HEK293 (cell line): ENCODE measurements around the gene CFAP119.
A peak's percentile ranks its signal among the peaks of the same experiment; 100 is the strongest.

Experiments used
- CTCF ChIA-PET: fragments of 350-600 bp; formaldehyde crosslinking; extraction: SDS; loops from one replicate; lab custom pipeline; 2021; ENCODE audit warnings: antibody characterized with exemption; lab: Yijun Ruan, JAX
- POLR2A ChIA-PET: fragments of 300-600 bp; formaldehyde crosslinking; extraction: SDS; loops from one replicate; lab custom pipeline; 2020; ENCODE audit warnings: antibody characterized with exemption, inconsistent platforms; lab: Yijun Ruan, JAX
- H3K27ac ChIP-seq: fragments of 200-500 bp; sonication (Bioruptor generic); 2 replicates; pipeline ENCODE4 v1.5.1; 2014; ENCODE audit warnings: low read depth, low read length, control low read depth, inconsistent platforms; ENCODE audit errors: extremely low read depth
- H3K36me3 ChIP-seq, 2 experiments: fragments of 200-500 bp in 1 of 2; sonication (Bioruptor generic) in 1 of 2; 1 replicate in 1 of 2; 2 replicates in 1 of 2; pipeline ENCODE4 v1.5.1; 2014 to 2017; ENCODE audit warnings: inconsistent platforms in 2 of 2, low read length in 2 of 2; ENCODE audit not compliant: control insufficient read depth in 2 of 2, insufficient read depth in 1 of 2
- H3K4me1 ChIP-seq: fragments of 200-500 bp; sonication (Bioruptor generic); 2 replicates; pipeline ENCODE4 v1.5.1; 2014; ENCODE audit warnings: mild to moderate bottlenecking, low read length, inconsistent platforms; ENCODE audit not compliant: control insufficient read depth, insufficient read depth
- H3K4me3 ChIP-seq: 2 replicates; pipeline ENCODE4 v1.5.1; 2011; ENCODE audit warnings: low read depth, mild to moderate bottlenecking, control low read depth, low read length, moderate library complexity
- H3K9me3 ChIP-seq: fragments of 200-500 bp; sonication (Bioruptor generic); 2 replicates; pipeline ENCODE4 v1.5.1; 2014; ENCODE audit warnings: low read depth, low read length, inconsistent platforms; ENCODE audit not compliant: control insufficient read depth, insufficient read depth
- KLF9 ChIP-seq: fragments of 450-650 bp; formaldehyde crosslinking; IDR thresholded peaks from 2 replicates; pipeline ENCODE4 v1.5.1; 2016; ENCODE audit warnings: missing biosample characterization, missing genetic modification characterization, low read depth
- OVOL3 ChIP-seq: fragments of 450-650 bp; formaldehyde crosslinking; IDR thresholded peaks from 2 replicates; pipeline ENCODE4 v1.5.1; 2016; ENCODE audit warnings: missing biosample characterization, missing genetic modification characterization
- SCRT2 ChIP-seq: fragments of 450-650 bp; formaldehyde crosslinking; IDR thresholded peaks from 2 replicates; pipeline ENCODE4 v1.5.1; 2016; ENCODE audit warnings: missing biosample characterization, missing genetic modification characterization
- ZNF132 ChIP-seq: fragments of 450-650 bp; formaldehyde crosslinking; IDR thresholded peaks from 2 replicates; pipeline ENCODE4 v1.5.1; 2017; ENCODE audit warnings: missing biosample characterization, missing genetic modification characterization, borderline replicate concordance
- ZNF138 ChIP-seq: fragments of 450-650 bp; formaldehyde crosslinking; IDR thresholded peaks from 2 replicates; pipeline ENCODE4 v1.5.1; 2016; ENCODE audit warnings: missing biosample characterization, missing genetic modification characterization, borderline replicate concordance
- ZNF16 ChIP-seq: fragments of 450-650 bp; formaldehyde crosslinking; IDR thresholded peaks from 2 replicates; pipeline ENCODE4 v1.5.1; 2016; ENCODE audit warnings: low read depth, missing biosample characterization, missing genetic modification characterization
- ZNF211 ChIP-seq: fragments of 450-650 bp; formaldehyde crosslinking; IDR thresholded peaks from 2 replicates; pipeline ENCODE4 v1.5.1; 2016; ENCODE audit warnings: low read depth, missing biosample characterization, missing genetic modification characterization
- ZNF23 ChIP-seq: fragments of 450-650 bp; formaldehyde crosslinking; IDR thresholded peaks from 2 replicates; pipeline ENCODE4 v1.5.1; 2016; ENCODE audit warnings: missing biosample characterization, missing genetic modification characterization, borderline replicate concordance
- ZNF350 ChIP-seq: fragments of 450-650 bp; formaldehyde crosslinking; IDR thresholded peaks from 2 replicates; pipeline ENCODE4 v1.5.0; 2017; ENCODE audit warnings: missing biosample characterization, mild to moderate bottlenecking, missing genetic modification characterization
- ZNF514 ChIP-seq: fragments of 450-650 bp; formaldehyde crosslinking; IDR thresholded peaks from 2 replicates; pipeline ENCODE4 v1.5.1; 2016; ENCODE audit warnings: missing biosample characterization, missing genetic modification characterization
- ZNF600 ChIP-seq: fragments of 450-650 bp; formaldehyde crosslinking; IDR thresholded peaks from 2 replicates; pipeline ENCODE4 v1.5.1; 2016; ENCODE audit warnings: missing biosample characterization, missing genetic modification characterization
- ZNF624 ChIP-seq: fragments of 450-650 bp; formaldehyde crosslinking; IDR thresholded peaks from 2 replicates; pipeline ENCODE4 v1.5.1; 2017; ENCODE audit warnings: missing biosample characterization, missing genetic modification characterization
- ZNF664 ChIP-seq: fragments of 450-650 bp; formaldehyde crosslinking; IDR thresholded peaks from 2 replicates; pipeline ENCODE4 v1.5.1; 2016; ENCODE audit warnings: missing biosample characterization, missing genetic modification characterization
- ZNF747 ChIP-seq: fragments of 450-650 bp; formaldehyde crosslinking; IDR thresholded peaks from 2 replicates; pipeline ENCODE4 v1.5.1; 2016; ENCODE audit warnings: missing biosample characterization, missing genetic modification characterization
- ZSCAN23 ChIP-seq: fragments of 450-650 bp; formaldehyde crosslinking; IDR thresholded peaks from 2 replicates; pipeline ENCODE4 v1.5.1; 2016; ENCODE audit warnings: missing biosample characterization, missing genetic modification characterization
- TF ChIP-seq, protein P1 (sequence below): fragments of 450-650 bp; formaldehyde crosslinking; IDR thresholded peaks from 2 replicates; pipeline ENCODE4 v1.5.1; 2016; ENCODE audit warnings: missing biosample characterization, missing genetic modification characterization
- TF ChIP-seq, protein P2 (sequence below): fragments of 450-650 bp; formaldehyde crosslinking; IDR thresholded peaks from 2 replicates; pipeline ENCODE4 v1.5.1; 2016; ENCODE audit warnings: missing biosample characterization, missing genetic modification characterization
- TF ChIP-seq, protein P3 (sequence below): fragments of 450-650 bp; formaldehyde crosslinking; IDR thresholded peaks from 2 replicates; pipeline ENCODE4 v1.5.1; 2016; ENCODE audit warnings: missing biosample characterization, missing genetic modification characterization
- TF ChIP-seq, protein P4 (sequence below): fragments of 450-650 bp; formaldehyde crosslinking; optimal IDR thresholded peaks from 2 replicates; pipeline ENCODE3; 2016; ENCODE audit warnings: missing biosample characterization, mild to moderate bottlenecking, missing genetic modification characterization
- TF ChIP-seq, protein P5 (sequence below): fragments of 450-650 bp; formaldehyde crosslinking; IDR thresholded peaks from 2 replicates; pipeline ENCODE4 v1.5.1; 2016; ENCODE audit warnings: missing biosample characterization, missing genetic modification characterization, borderline replicate concordance

CFAP119 gene

DNA sequence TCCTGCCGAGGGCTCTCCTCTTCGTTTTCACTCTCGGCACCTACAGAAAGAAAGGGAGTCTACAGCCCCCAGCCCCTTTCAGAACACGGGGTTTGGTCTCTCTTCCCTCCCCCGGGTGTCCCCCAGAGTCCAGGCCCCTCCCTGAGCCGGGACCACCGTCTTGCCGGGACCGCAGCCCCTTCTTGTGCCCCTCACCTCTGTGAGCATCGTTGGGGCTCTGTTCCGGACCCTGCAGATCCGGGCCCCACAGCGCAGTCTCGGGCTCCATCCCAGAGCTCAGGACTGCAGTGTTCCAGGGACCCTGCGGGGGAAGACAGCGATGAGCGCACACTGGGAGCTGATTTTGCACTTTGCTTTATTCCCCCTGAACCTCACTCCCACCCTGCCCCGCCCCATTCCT lies 22.4 kb upstream of the CFAP119 start:
- ChIA-PET POLR2A (interaction anchor here (1.1 to 2.4 kb wide), 3 partner anchors 10 to 36 kb away, joined by 5 to 8 read pairs (median 7); partner anchors contain the start of gene PHKG2), CTCF (interaction anchor here (0.6 to 1.2 kb wide), 3 partner anchors 19 to 123 kb away, joined by 3 to 4 read pairs (median 3); no protein-coding TSS in a partner anchor)
- H3K36me3 ChIP-seq, result peaks cover 0 to 61% of the 10 kb centered on the region in 2 experiments; a peak in 1 of 3 replicates
- no peaks in the 10 kb centered on the region for H3K9me3 ChIP-seq
- no peak overlapping the region for H3K27ac ChIP-seq
- peaks cover 3% of the 10 kb centered on the region; the same call in 1 of the 2 replicates for H3K4me1 ChIP-seq
- H3K4me3 ChIP-seq, result no peak overlapping the region
- TF ChIP-seq ZNF600 (tag by site-specific recombination), result peak; percentile 84
- TF ChIP-seq, protein P1, sequence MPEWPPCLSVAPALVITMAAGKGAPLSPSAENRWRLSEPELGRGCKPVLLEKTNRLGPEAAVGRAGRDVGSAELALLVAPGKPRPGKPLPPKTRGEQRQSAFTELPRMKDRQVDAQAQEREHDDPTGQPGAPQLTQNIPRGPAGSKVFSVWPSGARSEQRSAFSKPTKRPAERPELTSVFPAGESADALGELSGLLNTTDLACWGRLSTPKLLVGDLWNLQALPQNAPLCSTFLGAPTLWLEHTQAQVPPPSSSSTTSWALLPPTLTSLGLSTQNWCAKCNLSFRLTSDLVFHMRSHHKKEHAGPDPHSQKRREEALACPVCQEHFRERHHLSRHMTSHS, result no peak
- TF ChIP-seq, protein P2, sequence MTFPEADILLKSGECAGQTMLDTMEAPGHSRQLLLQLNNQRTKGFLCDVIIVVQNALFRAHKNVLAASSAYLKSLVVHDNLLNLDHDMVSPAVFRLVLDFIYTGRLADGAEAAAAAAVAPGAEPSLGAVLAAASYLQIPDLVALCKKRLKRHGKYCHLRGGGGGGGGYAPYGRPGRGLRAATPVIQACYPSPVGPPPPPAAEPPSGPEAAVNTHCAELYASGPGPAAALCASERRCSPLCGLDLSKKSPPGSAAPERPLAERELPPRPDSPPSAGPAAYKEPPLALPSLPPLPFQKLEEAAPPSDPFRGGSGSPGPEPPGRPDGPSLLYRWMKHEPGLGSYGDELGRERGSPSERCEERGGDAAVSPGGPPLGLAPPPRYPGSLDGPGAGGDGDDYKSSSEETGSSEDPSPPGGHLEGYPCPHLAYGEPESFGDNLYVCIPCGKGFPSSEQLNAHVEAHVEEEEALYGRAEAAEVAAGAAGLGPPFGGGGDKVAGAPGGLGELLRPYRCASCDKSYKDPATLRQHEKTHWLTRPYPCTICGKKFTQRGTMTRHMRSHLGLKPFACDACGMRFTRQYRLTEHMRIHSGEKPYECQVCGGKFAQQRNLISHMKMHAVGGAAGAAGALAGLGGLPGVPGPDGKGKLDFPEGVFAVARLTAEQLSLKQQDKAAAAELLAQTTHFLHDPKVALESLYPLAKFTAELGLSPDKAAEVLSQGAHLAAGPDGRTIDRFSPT (tag by site-specific recombination), result no peak
- no peak for TF ChIP-seq ZNF664 (tag by site-specific recombination)
- no peak for TF ChIP-seq ZNF16 (tag by site-specific recombination)
- TF ChIP-seq, protein P3, sequence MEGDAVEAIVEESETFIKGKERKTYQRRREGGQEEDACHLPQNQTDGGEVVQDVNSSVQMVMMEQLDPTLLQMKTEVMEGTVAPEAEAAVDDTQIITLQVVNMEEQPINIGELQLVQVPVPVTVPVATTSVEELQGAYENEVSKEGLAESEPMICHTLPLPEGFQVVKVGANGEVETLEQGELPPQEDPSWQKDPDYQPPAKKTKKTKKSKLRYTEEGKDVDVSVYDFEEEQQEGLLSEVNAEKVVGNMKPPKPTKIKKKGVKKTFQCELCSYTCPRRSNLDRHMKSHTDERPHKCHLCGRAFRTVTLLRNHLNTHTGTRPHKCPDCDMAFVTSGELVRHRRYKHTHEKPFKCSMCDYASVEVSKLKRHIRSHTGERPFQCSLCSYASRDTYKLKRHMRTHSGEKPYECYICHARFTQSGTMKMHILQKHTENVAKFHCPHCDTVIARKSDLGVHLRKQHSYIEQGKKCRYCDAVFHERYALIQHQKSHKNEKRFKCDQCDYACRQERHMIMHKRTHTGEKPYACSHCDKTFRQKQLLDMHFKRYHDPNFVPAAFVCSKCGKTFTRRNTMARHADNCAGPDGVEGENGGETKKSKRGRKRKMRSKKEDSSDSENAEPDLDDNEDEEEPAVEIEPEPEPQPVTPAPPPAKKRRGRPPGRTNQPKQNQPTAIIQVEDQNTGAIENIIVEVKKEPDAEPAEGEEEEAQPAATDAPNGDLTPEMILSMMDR (tag by site-specific recombination), result no peak
- TF ChIP-seq, protein P4, sequence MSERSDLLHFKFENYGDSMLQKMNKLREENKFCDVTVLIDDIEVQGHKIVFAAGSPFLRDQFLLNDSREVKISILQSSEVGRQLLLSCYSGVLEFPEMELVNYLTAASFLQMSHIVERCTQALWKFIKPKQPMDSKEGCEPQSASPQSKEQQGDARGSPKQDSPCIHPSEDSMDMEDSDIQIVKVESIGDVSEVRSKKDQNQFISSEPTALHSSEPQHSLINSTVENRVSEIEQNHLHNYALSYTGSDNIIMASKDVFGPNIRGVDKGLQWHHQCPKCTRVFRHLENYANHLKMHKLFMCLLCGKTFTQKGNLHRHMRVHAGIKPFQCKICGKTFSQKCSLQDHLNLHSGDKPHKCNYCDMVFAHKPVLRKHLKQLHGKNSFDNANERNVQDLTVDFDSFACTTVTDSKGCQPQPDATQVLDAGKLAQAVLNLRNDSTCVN (tag by site-specific recombination), result no peak
- TF ChIP-seq SCRT2, result no peak
- TF ChIP-seq ZNF747 (tag by site-specific recombination), result no peak

DNA sequence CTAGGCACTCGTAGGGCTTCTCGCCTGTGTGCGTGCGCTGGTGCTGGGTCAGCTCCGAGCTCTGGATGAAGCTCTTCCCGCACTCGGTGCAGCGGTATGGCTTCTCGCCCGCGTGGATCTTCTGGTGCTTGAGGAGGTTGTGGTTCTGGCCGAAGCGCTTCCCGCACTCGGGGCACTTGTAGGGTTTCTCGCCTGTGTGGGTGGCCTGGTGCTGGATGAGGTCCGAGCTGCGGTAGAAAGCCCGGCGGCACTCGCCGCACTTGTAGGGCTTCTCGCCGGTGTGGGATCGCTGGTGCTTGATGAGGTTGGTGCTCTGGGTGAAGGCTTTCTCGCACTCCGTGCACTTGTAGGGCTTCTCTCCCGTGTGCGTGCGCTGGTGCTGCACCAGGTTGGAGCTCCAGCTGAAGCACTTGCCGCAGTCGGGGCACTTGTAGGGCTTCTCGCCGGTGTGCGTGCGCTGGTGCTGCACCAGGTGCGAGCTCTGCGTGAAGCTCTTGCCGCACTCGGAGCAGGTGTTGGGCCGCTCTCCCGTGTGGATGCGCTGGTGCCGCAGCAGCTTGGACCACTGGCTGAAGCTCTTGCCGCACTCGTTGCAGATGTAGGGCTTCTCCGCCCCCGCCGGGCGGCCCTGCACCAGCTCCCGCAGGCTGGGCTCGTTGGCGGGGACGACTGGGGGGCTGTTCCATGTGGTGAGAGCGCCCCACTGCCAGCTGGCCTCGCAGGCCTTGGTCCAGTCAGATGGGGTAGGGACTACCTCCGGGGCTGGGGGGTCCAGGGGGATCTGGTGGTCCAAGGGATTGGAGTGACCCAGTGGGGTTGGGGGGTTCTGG lies 21.6 kb upstream of the CFAP119 start:
- Histone ChIP-seq H3K9me3 (no peaks in the 10 kb centered on the region), H3K36me3 (peaks cover 0 to 61% of the 10 kb centered on the region in 2 experiments; a peak in 1 of 3 replicates), H3K4me3 (no peak overlapping the region), H3K4me1 (peaks cover 3% of the 10 kb centered on the region; the same call in 1 of the 2 replicates), H3K27ac (no peak overlapping the region)
- CTCF ChIA-PET, result interaction anchor here (0.8 to 2.1 kb wide), 6 partner anchors 19 to 1085 kb away, joined by 3 to 7 read pairs (median 4); partner anchors contain the start of gene TBX6
- TF ChIP-seq ZSCAN23 (no peak), OVOL3 (tag by site-specific recombination) (no peak), KLF9 (no peak), ZNF514 (tag by site-specific recombination) (no peak), ZNF23 (tag by site-specific recombination) (no peak), ZNF350 (no peak), ZNF132 (tag by site-specific recombination) (no peak), ZNF138 (tag by site-specific recombination) (no peak), ZNF624 (tag by site-specific recombination) (no peak), ZNF211 (tag by site-specific recombination) (no peak)
- TF ChIP-seq, protein P5, sequence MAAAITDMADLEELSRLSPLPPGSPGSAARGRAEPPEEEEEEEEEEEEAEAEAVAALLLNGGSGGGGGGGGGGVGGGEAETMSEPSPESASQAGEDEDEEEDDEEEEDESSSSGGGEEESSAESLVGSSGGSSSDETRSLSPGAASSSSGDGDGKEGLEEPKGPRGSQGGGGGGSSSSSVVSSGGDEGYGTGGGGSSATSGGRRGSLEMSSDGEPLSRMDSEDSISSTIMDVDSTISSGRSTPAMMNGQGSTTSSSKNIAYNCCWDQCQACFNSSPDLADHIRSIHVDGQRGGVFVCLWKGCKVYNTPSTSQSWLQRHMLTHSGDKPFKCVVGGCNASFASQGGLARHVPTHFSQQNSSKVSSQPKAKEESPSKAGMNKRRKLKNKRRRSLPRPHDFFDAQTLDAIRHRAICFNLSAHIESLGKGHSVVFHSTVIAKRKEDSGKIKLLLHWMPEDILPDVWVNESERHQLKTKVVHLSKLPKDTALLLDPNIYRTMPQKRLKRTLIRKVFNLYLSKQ (tag by site-specific recombination), result no peak
- POLR2A ChIA-PET, result interaction anchor here (0.5 to 2.4 kb wide), 7 partner anchors 9 to 61 kb away, joined by 3 to 8 read pairs (median 5); no protein-coding TSS in a partner anchor
